Prostate gland (tissue), 2 donors: Measurements from ENCODE around the gene DCP2. TPM values are rescaled to one million over a fixed set of nuclear protein-coding genes. Genes with fewer than 3 reads are reported as not detected.

Experiments used
- DNase-seq: peaks from one replicate; pipeline ENCODE4 v3.0.0-alpha.2; 2019; ENCODE audit warnings: low spot score
- H3K27ac ChIP-seq, 2 donors: fragments of 200-600 bp; sonication (generic); 2 replicates each; pipeline ENCODE4 v1.5.1; 2017 to 2019
- H3K27me3 ChIP-seq: fragments of 200-600 bp; sonication (generic); replicated peaks from 2 replicates; pipeline ENCODE4 v1.5.1; 2019; ENCODE audit not compliant: insufficient read depth
- H3K36me3 ChIP-seq, 2 donors: fragments of 200-600 bp; sonication (generic); 1 replicate in 1 of 2; 2 replicates in 1 of 2; pipeline versions ENCODE4 v1.5.1 to v1.8.1; 2017 to 2019
- H3K4me1 ChIP-seq: fragments of 200-600 bp; sonication (generic); replicated peaks from 2 replicates; pipeline ENCODE4 v1.5.1; 2019
- H3K4me3 ChIP-seq, 2 donors: fragments of 200-600 bp; sonication (generic); 2 replicates each; pipeline ENCODE4 v1.5.1; 2017 to 2019
- H3K9me3 ChIP-seq: fragments of 200-600 bp; sonication (generic); 2 replicates; pipeline ENCODE4 v1.5.1; 2017
- CTCF ChIP-seq, 4 experiments: fragments of 200-600 bp in 2 of 4; fragments of 450-650 bp in 2 of 4; sonication (generic) in 2 of 4; IDR thresholded peaks; 1 replicate in 3 of 4; 2 replicates in 1 of 4; pipeline ENCODE4 v1.5.1; 2016 to 2019; ENCODE audit warnings: antibody characterized with exemption in 4 of 4, mild to moderate bottlenecking in 2 of 4, moderate library complexity in 2 of 4
- POLR2A ChIP-seq: fragments of 450-650 bp; IDR thresholded peaks from one replicate; pipeline ENCODE4 v1.6.1; 2016; ENCODE audit warnings: antibody characterized with exemption, mild to moderate bottlenecking
- POLR2AphosphoS5 ChIP-seq: sonication (generic); formaldehyde crosslinking; IDR thresholded peaks from one replicate; pipeline ENCODE4 v1.6.1; 2017; ENCODE audit warnings: antibody characterized with exemption
- WGBS: methylation state at CpG from one replicate; pipeline ENCODE4 v1.1.5; 2018; 5-methylcytosine and 5-hydroxymethylcytosine counted together
- intact Hi-C: fragments of 100-400 bp; cut with DNase I; formaldehyde crosslinking; loops from one replicate; pipeline ENCODE4 v1.14.2; 2022
- total RNA-seq, 2 donors: library from RNA; depleted of rRNA; stranded (reverse); fragments of >200 nt; gene quantifications; one replicate each; pipeline ENCODE4 v1.1.0, GENCODE V29; 2016

DCP2 gene
- total RNA-seq, 2 donors from 2014 or later: 23.4 to 51.6 TPM

GRCh38 chr5:113061846-113062780 is 85.5 kb downstream of the DCP2 start:
- Histone ChIP-seq H3K27me3 (no peaks in the 10 kb centered on the region), H3K4me3 (no peak overlapping the region), H3K36me3 (no peaks in the 10 kb centered on the region), H3K27ac (no peak overlapping the region), H3K4me1 (no peaks in the 10 kb centered on the region), H3K9me3 (no peaks in the 10 kb centered on the region)
- TF ChIP-seq CTCF (IDR thresholded peaks at IDR 0.05): no peak
- no peak for TF ChIP-seq POLR2A
- TF ChIP-seq POLR2AphosphoS5: no peak
- no peak for DNase-seq
- 74% methylated on average over 5 of the region's 5 CpGs for WGBS
- intact Hi-C loops: no loop called here

- Histone ChIP-seq H3K36me3 (no peaks in the 10 kb centered on the region), H3K27ac (no peak overlapping the region), H3K27me3 (no peaks in the 10 kb centered on the region), H3K4me1 (no peaks in the 10 kb centered on the region), H3K9me3 (no peaks in the 10 kb centered on the region), H3K4me3 (no peak overlapping the region)
- WGBS: 84% methylated on average over 6 of the region's 6 CpGs
- no peak for DNase-seq
- no peak for TF ChIP-seq POLR2A
- no peak for TF ChIP-seq CTCF (IDR thresholded peaks at IDR 0.05)
- no peak for TF ChIP-seq POLR2AphosphoS5
- intact Hi-C loops: no loop called here
These were observed 86.4 kb downstream of the DCP2 start for GRCh38 chr5:113062869-113063508.

- Histone ChIP-seq H3K4me3 (no peak overlapping the region), H3K9me3 (no peaks in the 10 kb centered on the region), H3K36me3 (no peaks in the 10 kb centered on the region), H3K4me1 (no peaks in the 10 kb centered on the region), H3K27ac (no peak overlapping the region), H3K27me3 (no peaks in the 10 kb centered on the region)
- DNase-seq: no peak
- WGBS: 97% methylated on average over 10 of the region's 12 CpGs
- TF ChIP-seq CTCF (IDR thresholded peaks at IDR 0.05) (no peak), POLR2AphosphoS5 (no peak)
- intact Hi-C loops: no loop called here
These were observed 87.3 kb downstream of the DCP2 start for GRCh38 chr5:113063927-113064326.

GRCh38 chr5:113064806-113065205 is 88.2 kb downstream of the DCP2 start:
- Histone ChIP-seq H3K27ac (no peak overlapping the region), H3K36me3 (no peaks in the 10 kb centered on the region), H3K27me3 (no peaks in the 10 kb centered on the region), H3K9me3 (no peaks in the 10 kb centered on the region), H3K4me1 (no peaks in the 10 kb centered on the region), H3K4me3 (no peak overlapping the region)
- 100% methylated on average over 1 of the region's 1 CpG for WGBS
- TF ChIP-seq POLR2A: no peak
- DNase-seq: no peak
- intact Hi-C loops: no loop called here

- no peaks in the 10 kb centered on the region for H3K36me3 ChIP-seq
- DNase-seq: no peak
- no peaks in the 10 kb centered on the region for H3K27me3 ChIP-seq
- H3K9me3 ChIP-seq: no peaks in the 10 kb centered on the region
- 92% methylated on average over 2 of the region's 2 CpGs for WGBS
- no peak overlapping the region for H3K27ac ChIP-seq
- intact Hi-C loops: no loop called here
- TF ChIP-seq CTCF (IDR thresholded peaks at IDR 0.05): no peak
- no peak for TF ChIP-seq POLR2A
- no peak for TF ChIP-seq POLR2AphosphoS5
- no peak overlapping the region for H3K4me3 ChIP-seq
- no peaks in the 10 kb centered on the region for H3K4me1 ChIP-seq
These were observed 89.0 kb downstream of the DCP2 start for GRCh38 chr5:113065626-113066025.
